ENCODE results near the gene BNIP2.
"Not testable (repeated sequence)": the region's sequence is repeated elsewhere in the genome, so short reads cannot be mapped to it uniquely, and the experiment has no call there.

The BNIP2 gene, protein sequence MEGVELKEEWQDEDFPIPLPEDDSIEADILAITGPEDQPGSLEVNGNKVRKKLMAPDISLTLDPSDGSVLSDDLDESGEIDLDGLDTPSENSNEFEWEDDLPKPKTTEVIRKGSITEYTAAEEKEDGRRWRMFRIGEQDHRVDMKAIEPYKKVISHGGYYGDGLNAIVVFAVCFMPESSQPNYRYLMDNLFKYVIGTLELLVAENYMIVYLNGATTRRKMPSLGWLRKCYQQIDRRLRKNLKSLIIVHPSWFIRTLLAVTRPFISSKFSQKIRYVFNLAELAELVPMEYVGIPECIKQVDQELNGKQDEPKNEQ

DNA sequence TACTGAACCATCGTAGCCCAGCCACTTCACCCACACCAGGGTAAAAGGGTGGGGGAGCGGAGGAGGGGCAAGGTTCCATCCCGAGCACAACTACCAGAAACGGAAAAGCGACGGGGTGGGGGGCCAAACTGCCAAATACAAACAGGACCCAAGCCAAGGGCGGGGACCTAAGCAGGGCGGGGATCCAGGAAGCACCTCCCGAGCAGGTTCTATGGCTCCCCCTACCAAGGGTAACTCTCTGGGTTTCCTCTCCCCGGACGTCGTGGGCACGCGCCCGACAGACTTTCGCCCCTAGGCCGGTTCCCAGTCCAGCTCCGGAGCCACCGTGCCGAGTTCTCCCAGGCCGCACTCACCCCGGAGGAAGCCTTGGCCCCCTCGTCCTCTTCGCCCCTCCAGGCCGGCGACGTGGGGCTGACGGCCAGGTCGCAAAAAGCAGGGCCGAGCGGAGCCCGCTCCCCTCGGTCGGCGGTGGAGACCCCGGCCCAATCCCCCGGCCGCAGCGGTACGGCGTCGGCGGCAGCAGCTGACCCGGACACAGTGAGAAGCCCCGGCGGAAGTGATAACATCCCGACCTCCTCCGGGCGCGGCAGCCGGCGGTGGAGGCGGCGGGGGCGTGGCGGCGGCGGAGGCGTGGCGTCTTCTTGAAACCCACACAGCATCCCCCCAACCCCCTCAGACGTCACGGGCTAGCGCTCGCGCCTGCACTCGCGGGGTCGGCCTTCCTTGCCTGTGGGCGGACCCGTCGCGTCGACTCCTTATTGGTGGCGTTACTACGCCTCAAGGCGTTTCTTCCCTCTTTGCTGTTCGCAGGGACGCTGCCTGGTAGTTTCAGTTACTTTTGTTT, at the start of gene BNIP2:
Gene BNIP2, minus strand, starts transcription at position 539 of the 844 bp plus-strand sequence. CDS start 6,863 bp downstream, outside the sequence.
- peak; percentile 98 for DNase-seq

DNA sequence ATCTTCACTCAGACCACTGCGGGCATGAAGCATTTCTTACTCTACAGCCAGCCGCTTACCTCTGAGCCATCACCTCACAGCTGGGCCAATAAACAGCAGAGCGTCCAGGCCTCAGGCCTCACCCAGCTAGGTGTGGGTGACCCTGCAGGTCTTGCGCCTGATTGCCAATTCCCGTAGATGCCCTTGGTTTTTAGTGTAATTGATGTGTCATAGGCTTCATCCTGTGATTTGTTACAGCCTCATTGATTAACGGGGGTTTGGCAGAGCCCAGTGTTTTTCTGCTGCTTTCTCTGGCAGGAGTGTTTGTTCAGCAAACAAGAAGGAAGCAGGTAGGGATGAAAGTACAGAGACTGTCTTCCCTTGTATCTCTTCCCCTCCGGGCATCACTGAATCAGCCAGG, 49.6 kb upstream of the BNIP2 start:
- no peak for DNase-seq

DNA sequence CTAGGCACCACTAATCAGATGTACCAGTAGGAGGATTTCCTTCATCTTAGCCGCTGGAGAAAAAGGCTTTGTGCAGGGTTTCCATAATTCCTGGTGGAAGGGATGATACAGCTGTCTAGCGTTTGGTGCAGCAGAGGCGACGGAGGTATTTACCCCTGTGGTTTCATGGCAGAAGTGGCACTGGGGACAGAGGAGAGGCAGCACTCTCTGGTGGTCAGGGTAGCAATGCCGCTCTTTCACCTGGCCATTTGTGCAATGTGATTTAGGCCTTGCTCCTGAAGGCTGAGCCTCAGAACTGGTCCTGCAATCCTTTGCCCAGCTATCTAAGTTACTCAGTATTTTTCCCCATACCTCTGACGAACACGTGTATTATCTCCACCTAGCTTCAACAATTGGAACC, 47.1 kb upstream of the BNIP2 start:
- DNase-seq = no peak

DNA sequence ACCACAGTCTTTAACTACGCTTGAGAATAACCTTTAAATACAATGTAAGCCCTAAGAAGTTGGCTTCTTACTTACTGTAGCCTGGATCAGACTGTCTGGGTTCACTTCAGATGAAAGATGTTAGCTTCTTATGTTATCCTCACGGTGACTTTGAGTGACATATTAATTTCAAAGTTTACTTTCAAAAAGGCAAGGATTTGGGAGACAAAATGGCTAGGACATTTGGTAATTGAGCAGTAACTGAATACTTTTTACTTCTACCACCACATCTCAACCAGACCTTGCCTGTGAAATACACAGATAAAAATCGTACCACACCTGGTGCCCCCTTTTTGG, 36.0 kb upstream of the BNIP2 start:
- DNase-seq = no peak

DNA sequence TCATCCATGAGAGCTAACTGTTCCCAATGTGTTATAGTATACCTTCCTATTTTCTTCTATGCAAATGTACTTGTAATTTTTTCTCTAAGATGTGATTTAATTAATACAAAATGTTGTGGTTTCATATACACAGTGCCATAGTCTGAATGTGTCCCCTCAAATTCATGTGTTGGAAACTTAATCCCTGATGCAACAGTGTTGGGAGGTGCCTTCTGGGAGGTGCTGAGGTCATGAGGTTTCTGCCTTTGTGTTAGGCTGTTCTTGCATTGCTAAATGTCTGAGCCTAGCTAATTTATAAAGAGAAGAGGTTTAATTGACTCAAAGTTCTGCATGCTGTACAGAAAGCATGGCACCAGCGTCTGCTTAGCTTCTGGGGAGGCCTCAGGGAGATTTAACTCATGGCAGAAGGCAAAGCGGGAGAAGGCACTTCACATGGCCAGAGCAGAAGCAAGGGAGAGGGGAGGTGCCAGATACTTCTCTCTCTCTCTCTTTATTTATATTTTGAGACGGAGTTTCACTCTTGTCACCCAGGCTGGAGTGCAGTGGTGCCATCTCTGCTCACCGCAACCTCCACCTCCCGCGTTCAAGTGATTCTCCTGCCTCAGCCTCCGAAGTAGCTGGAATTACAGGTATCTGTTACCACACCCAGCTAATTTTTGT, 34.7 kb upstream of the BNIP2 start:
- DNase-seq = no peak

DNA sequence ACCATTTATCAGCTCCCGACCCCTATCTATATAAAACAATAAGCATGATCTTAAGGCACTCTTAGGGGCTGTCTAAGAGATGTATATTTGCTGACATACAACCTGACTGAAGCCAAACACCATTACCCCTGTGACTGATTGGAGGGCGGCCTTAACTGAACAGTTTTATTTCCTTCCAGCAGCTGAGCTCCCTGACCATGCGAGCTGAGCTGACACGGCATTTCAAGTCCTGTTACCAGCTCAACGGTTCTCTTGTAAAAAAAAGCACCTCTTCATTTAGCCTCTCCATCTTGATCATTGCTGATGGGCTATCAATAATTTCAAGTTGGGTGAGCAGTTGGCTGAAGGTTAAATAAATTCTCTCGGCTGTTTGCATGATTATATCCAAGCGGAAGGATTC, 33.4 kb upstream of the BNIP2 start:
- no peak for DNase-seq

DNA sequence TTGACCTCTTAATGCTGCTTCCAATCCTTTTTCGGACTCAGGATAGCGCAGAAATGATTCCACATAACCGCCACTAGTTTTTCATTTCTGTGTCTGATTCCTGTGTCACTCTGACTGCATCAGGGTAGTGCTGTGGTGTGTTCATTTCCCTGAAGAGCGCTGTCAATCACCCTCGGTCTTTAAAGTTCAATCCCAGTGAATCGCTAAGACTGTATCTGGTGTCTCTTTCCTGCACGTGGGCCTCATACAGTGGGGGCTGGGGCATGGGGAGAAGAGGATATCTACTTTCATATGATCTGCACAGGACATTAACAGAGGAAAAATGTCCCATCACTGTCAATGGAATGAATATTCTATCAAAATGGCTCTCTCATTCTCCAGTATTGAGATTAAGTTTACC, 32.9 kb upstream of the BNIP2 start:
- no peak for DNase-seq

DNA sequence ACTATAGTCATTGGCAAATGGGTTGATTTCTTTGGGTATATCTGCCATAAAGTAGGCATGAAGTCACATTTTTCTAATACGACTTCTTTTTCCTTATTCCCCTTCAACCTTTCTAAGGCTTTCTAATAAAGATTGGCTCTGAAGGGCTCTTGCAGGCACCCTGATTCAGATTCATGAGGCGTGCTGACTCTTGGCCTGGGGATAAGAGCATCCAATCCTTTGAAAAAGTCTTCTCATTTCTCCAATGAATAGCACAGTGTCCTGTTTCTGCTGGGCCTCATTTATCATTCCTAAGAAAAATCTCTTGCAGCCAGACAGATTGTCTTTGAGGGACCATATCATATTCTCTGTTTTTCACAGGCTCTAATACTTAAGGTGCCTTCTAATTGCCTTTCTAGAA, 32.3 kb upstream of the BNIP2 start:
- no peak for DNase-seq

DNA sequence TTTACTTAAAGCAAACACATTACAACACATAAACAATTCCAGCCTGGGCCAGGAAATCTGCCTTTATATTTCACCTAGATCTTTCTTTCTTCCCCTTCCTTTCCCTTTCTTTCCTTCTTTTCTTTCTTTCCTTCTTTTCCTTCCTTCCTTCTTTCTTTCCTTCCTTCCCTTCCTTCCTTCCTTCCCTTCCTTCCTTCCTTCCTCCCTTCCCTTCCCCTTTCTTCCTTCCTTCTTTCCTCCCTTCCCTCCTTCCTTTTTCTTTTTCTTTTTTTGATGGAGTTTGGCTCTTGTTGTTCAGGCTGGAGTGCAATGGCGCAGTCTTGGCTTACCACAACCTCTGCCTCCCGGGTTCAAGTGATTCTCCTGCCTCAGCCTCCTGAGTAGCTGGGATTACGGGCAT, 24.1 kb upstream of the BNIP2 start:
- no peak for DNase-seq

DNA sequence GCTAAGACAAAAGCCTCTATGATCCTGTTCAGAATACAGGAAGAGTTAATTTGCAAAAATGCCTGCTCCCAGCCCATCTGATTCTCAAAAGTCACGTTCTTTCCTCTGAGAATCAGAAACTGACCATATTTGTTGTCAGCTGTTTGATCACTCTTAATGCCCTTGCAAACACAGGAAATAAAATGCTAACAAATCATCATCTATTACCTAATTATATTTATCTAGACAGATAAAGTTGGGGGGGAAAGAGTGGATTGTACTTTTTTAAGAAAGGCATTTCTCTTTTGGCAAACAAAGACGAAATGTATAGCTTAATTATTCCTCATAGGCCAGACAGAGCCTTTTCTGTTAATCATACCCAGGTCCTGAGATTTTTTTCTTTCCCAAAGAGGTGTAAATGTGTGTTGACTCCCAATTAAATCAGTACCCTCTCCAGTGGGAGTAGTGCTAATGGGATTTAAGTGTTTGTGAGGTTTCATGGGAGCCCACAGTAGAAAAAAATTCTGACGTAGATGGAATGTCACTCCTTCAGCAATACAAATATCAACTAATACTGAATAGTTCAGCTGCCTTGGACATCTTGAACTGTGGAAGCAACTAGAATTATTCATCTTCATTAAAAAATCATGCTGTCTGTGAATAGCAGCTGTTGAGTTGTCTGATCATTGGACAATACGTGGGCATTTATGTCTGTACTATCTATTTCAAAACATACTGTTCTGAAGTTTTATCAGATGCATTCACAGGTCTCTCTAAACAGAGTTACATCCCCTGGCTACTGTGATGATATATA, 22.5 kb upstream of the BNIP2 start:
- DNase-seq = no peak

DNA sequence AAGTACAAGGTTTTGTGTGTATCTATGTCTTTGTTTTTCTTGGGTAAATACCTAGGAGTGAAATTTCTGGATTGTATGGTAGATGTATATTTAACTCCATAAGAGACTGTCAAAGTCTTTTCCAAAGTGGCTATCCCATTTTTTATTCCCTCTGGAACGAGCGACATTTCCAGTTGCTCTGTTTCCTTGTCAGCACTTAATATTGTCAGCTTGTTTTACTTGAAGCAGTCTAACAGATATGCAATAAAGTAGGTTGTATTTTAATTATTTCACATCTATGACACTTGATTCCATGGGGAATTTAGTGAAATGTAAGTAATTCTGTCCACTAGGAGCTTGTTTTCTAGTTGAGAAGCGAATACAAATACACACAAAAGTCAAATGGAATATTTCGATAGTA, 18.5 kb upstream of the BNIP2 start:
- DNase-seq = no peak

DNA sequence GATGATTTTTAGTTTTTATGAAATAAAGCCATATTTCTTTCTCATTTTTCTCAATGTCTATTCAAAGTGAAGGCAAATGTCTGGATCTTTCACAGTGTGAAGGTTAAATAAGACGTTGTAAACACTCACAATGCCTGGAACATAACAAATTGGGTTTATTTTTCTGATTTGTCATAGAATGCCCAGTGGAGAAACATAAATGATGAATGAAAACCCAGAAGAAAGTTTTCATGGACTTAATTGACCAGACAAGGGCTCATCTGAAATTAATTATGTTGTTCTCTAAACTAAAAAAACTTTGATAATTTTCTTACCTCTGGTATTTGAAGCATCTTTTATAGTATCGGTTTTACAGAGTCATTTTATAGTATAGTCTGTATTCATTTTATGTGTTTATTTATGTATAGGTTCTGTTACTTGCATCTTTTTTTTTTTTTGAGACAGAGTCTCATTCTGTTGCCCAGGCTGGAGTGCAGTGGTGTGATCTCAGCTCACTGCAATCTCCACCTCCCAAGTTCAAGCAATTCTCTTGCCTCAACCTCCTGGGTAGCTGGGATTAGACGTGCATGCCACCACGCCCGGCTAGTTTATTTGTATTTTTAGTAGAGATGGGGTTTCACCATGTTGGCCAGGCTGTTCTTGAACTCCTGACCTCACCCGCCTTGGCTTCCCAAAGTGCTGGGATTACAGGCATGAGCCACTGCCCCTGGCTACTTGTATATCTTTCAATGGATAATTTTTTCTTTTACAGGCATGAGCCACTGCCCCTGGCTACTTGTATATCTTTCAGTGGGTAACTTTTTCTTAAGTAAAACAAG, 15.1 kb upstream of the BNIP2 start:
- no peak for DNase-seq

DNA sequence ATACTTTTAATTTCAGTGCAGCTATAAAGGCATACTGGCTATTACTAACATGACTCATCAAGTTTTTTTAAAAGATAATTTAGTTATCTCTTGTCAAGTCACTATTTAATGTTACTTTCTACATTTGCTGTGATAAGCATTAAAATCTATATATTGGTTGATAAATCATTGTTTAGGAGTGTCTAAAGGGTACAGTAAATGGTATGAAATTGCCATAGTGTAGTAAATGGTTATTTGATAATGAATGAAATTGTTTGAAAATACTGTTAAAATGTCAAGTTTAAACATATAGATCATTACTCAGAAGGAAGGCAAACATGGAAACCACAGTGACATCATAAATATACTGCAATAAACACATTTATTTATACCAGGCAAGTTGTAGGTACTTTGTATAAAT, 13.2 kb upstream of the BNIP2 start:
- no peak for DNase-seq

DNA sequence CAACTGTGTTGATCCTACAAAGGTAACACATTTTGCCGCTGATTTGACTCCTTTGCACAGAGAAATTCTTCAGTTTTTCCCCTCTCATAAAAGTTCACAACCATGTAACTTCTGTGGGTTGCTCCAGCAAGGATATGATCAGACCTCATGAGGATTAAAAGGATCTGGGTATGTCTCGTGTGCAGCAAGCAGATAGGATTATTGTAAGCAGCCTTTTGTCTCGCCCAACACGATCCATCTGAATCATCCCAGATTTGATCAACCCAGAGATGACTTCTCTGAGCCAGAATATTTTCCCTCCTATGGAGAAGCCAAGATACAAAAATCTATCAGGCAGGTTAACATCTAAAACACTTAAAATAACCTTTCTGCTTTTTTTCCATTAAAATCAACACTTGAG, 12.8 kb upstream of the BNIP2 start:
- DNase-seq = no peak

DNA sequence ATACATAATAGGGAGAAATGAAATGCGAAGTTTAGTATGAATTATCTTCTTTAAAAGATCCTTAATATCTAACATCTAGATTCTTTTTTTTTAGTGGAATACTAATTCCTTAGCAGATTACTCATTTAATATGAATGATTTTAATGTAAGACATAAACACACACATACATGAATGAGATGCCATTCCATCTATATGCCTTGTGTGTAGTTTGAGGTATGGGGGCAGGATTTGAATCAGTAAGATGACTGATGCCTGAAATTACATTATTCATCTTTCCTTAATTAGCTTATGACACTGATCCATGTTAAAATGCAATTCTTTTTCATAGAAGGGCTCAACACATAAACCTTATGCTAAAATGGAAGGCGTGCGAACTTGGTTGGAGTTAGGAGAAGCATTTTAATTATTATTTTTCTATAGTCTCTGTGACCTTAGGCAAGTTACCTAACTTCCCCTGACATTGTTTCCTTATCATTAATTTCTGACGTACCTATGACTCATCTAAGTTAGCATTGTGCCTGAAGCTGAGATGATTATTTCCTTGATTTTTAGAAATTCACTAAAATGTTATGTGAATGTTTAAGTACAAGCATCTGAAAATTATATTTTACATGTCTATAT, 10.8 kb upstream of the BNIP2 start:
- DNase-seq = no peak

DNA sequence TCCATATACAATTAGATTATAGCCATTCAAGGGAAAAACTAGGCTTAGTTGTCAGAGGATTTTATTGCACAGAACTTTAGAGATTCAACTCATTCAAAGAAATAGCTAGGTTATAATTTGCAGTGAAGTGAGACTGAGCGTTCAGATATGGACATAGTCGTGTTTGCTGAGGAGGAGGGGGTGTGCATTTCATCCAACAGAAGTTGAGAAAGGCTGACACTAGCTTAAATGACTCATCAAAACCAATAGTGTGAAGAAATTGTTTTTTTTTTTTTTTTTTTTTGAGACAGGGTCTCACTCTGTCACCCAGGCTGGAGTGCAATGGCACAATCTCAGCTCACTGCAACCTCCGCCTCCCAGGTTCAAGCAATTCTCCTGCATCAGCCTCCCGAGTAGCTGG, 8.9 kb upstream of the BNIP2 start:
- not testable (repeated sequence) for DNase-seq

DNA sequence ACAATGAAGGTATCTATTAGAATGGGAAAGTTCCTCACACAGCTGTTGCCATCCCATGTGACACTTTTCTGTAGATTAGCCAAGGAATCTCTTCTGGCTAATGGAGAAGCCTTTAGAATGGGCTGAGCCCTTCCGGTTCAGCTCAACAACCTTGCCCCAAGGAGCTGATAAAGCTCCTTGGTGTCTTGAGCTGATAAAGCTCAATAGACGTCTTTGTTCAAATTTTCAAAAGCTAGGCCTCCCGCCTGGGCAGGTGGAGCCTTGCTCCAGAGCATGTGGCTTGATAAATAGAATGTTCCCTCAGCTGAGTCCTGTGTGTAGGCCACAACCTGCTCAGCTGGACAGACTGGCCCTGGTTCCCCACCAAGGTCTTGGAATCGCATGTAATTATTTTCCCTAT, 7.2 kb upstream of the BNIP2 start:
- DNase-seq = no peak

DNA sequence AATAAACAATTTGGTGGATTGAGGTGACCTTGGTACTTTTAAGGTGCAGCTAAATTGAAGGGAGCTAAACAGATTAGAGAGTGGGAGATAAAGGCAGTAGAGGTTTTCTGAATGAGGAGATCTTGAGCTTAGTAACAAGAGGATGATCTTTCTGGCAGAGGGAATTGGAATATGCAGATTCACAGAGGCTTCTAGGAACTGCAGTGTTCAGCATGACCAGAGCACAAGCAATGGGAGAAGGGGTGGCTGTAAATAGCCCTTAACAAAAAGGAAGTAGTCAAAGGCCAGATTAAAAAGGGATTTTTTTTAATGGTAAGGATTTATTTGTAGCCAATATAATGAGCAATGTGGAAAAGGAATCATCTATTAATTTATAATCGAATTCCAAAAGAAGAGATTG, 5.7 kb upstream of the BNIP2 start:
- DNase-seq = no peak

DNA sequence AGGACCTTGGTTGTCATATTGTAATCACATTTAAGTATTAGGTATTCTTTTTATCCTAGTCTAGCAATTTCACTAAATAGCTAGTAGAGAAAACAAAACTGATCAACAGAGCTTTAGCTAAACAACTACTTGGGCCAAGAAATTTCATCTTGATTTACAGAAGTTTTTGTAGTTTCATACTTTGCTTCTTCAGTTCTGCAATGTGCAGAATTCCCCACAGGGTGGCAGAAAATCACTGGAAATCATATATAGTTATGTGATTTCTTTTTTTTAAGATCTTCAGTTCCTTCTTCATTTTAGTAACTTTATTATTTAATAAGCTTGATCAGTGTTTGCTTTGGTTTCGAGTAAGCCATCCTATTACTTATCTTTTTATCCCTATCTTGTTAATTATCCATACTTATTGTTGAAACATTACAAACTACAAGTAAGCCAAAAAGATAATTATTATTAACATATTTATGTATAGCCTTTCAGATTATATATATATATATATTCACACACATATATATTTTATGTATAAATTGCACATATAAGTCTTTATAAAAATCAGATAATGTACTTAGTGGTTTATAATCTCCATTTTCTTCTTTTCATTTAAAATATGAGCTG, 2.2 kb upstream of the BNIP2 start:
- DNase-seq = peak; percentile 44

DNA sequence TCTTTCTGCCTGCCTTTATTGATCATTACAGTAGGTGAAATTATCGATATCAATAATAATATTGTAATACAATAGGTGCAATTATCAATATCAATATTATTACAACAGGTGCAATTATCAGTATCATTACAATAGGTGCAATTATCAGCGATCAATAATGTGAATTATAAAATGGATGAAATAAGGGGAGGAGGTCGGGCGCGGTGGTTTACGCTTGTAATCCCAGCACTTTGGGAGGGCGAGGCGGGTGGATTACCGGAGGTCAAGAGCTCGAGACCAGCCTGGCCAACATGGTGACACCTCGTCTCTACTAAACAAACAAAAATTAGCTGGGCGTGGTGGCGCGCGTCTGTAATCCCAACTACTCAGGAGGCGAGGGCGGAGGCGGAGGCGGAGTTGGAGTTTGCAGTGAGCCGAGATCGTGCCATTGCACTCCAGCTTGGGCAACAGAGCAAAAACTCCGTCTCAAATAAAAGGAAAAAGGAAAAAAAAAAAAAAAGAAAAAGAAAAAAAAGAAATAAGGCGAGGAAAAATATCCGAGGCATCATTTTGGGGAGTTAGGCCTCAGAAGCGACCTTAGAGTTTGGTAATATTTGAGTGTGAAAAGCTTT, 611 bp upstream of the BNIP2 start:
- DNase-seq = peak; percentile 58

DNA sequence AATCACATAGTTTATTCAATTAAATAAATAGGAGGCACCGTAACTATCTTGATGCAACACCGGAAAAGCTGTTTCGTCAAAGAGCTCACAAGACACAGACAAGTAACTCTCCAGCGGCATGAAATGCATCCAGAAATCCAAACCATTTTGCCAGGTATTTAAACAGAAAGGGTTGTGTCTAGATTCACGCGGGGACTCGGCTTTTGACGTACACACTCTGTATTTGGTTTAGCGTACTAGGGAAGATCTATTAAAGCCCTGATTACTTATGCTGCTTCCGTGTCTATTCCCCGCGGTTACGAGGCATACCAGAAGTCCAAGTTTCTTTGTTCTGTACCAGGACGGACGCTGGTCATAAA, 718 bp downstream of the BNIP2 start:
- DNase-seq = no peak

All from activated naive CD4-positive, alpha-beta T cell treated with anti-CD3 and anti-CD28 coated beads, Interleukin-2, amount 50 U/mL, for 16 hours (primary cell).